Measurements from ENCODE around the gene KHDC1L. TPM values are rescaled to one million over a fixed set of nuclear protein-coding genes. Genes with fewer than 3 reads are reported as not detected.

Gene KHDC1L
- polyA plus RNA-seq, 2 of the 4 experiments (the other 2 are of a cell fraction) = 0.31 to 0.49 TPM

- FAIRE-seq (no peak), ATAC-seq (peak in 1 of 2 experiments; percentile 16; a peak in 3 of 6 replicates), DNase-seq (ENCODE audit: low read depth in 1 of 2, low spot score in 1 of 2) (no peak)
- Histone ChIP-seq H3K9me3 (no peaks in the 10 kb centered on the region), H3K4me3 (peak overlapping the region; percentile 61), H3K27ac (peak overlapping the region; percentile 76 to 96), H3K4me1 (0 out of 3 replicates have a peak, but pooled peaks cover 4% of the 10 kb centered on the region), H3K4me2 (peak overlapping the region; percentile 91)
- TF ChIP-seq HEYL (CRISPR knock-in tag; IDR thresholded peaks at IDR 0.05) (no peak), GATA3 (IDR thresholded peaks at IDR 0.05; ENCODE audit: borderline replicate concordance) (no peak), CTCF (IDR thresholded peaks at IDR 0.05) (no peak), BHLHE40 (IDR thresholded peaks at IDR 0.05; ENCODE audit: low read depth, low read length) (no peak), NR3C1 (IDR thresholded peaks at IDR 0.05) (no peak), FOSB (CRISPR knock-in tag; IDR thresholded peaks at IDR 0.05) (no peak), ZC3H11A (IDR thresholded peaks at IDR 0.05) (no peak), MAFK (IDR thresholded peaks at IDR 0.05; ENCODE audit: partially characterized antibody) (no peak), PBX3 (IDR thresholded peaks at IDR 0.05) (no peak), MAX (IDR thresholded peaks at IDR 0.05) (no peak), TFCP2L1 (CRISPR knock-in tag; IDR thresholded peaks at IDR 0.05) (no peak), KDM1A (IDR thresholded peaks at IDR 0.05; ENCODE audit: low read depth) (no peak), HES2 (IDR thresholded peaks at IDR 0.05) (no peak), CHD2 (IDR thresholded peaks at IDR 0.05; ENCODE audit: low read length, partially characterized antibody) (no peak), REST (IDR thresholded peaks at IDR 0.05) (no peak), BCL3 (IDR thresholded peaks at IDR 0.05) (no peak), MYC (IDR thresholded peaks at IDR 0.05; ENCODE audit: borderline replicate concordance, low read length) (no peak), ZNF302 (CRISPR knock-in tag; IDR thresholded peaks at IDR 0.05) (no peak), ZSCAN20 (CRISPR knock-in tag; IDR thresholded peaks at IDR 0.05) (no peak)
- CTCF ChIA-PET = no interaction called here
- whole genome bisulfite sequencing (ENCODE audit: missing lambda C conversion rate) = 90% methylated on average over 5 of the region's 7 CpGs
- POLR2A ChIA-PET = no interaction called here
Measured at GRCh38 chr6:73263570-73263909, 38.2 kb upstream of the KHDC1L start.

All from A549 (cell line).